Natural killer cell (primary cell): ENCODE results near the gene ZNF219. TPM values are rescaled to one million over a fixed set of nuclear protein-coding genes. Genes with fewer than 3 reads are reported as not detected.

Source experiments
- ATAC-seq, 3 donors: fragments of 150-1000 bp in 2 of 3; fragments of 200-7000 bp in 1 of 3; cut with Tn5 transposase; 1 replicate in 1 of 3; 2 replicates in 2 of 3; pipeline ENCODE4 v1.10.0; 2021; ENCODE audit warnings: mild to moderate bottlenecking in 2 of 3, moderate library complexity in 2 of 3
- DNase-seq, 2 donors: peaks; one replicate each; pipeline versions ENCODE4 v3.0.0 to v3.0.0-alpha.2; 2013 to 2021; ENCODE audit warnings: mixed read lengths in 1 of 2
- H3K27ac ChIP-seq: one replicate; pipeline ENCODE4 v1.5.1; 2013; ENCODE audit warnings: mild to moderate bottlenecking, low read length
- H3K27me3 ChIP-seq: one replicate; pipeline ENCODE4 v1.6.1; 2013; ENCODE audit warnings: low read length; ENCODE audit not compliant: control insufficient read depth, insufficient read depth
- H3K36me3 ChIP-seq: one replicate; pipeline ENCODE4 v1.6.1; 2013; ENCODE audit warnings: low read length; ENCODE audit not compliant: control insufficient read depth, insufficient read depth
- H3K4me1 ChIP-seq: one replicate; pipeline ENCODE4 v1.6.1; 2013; ENCODE audit warnings: low read length; ENCODE audit not compliant: control insufficient read depth, insufficient read depth
- H3K4me3 ChIP-seq: one replicate; pipeline ENCODE4 v1.5.1; 2013; ENCODE audit warnings: low read length
- H3K9me3 ChIP-seq: one replicate; pipeline ENCODE4 v1.6.1; 2013; ENCODE audit warnings: low read length; ENCODE audit not compliant: control insufficient read depth, insufficient read depth
- H3K27ac Mint-ChIP-seq, 2 donors: one replicate each; pipeline ENCODE4 v1.8.0; 2022; ENCODE audit warnings: mild to moderate bottlenecking in 2 of 2, mixed read lengths in 2 of 2, moderate library complexity in 1 of 2
- H3K27me3 Mint-ChIP-seq, 2 donors: one replicate each; pipeline ENCODE4 v1.8.0; 2022; ENCODE audit warnings: low read depth in 2 of 2, mixed read lengths in 2 of 2
- H3K36me3 Mint-ChIP-seq: one replicate; pipeline ENCODE4 v1.8.0; 2022; ENCODE audit warnings: mixed read lengths
- H3K4me1 Mint-ChIP-seq, 2 donors: one replicate each; pipeline ENCODE4 v1.8.0; 2022; ENCODE audit warnings: mixed read lengths in 2 of 2
- H3K4me3 Mint-ChIP-seq: one replicate; pipeline ENCODE4 v1.8.0; 2022; ENCODE audit warnings: mild to moderate bottlenecking, moderate library complexity, mixed read lengths
- H3K9me3 Mint-ChIP-seq, 2 donors: one replicate each; pipeline ENCODE4 v1.8.0; 2022; ENCODE audit warnings: mixed read lengths in 2 of 2
- CTCF ChIP-seq: fragments of 200-600 bp; IDR thresholded peaks from one replicate; pipeline ENCODE4 v1.8.0; 2022; ENCODE audit warnings: antibody characterized with exemption
- WGBS: methylation state at CpG from one replicate; pipeline ENCODE4 v1.1.7; 2013; ENCODE audit warnings: missing lambda C conversion rate; ENCODE audit not compliant: insufficient coverage; 5-methylcytosine and 5-hydroxymethylcytosine counted together
- intact Hi-C: fragments of 100-400 bp; cut with micrococcal nuclease; formaldehyde crosslinking; loops from one replicate; pipeline ENCODE4 v1.14.2; 2022
- total RNA-seq, 4 donors: library from RNA; stranded (reverse); fragments of 120-200 nt in 1 of 4; gene quantifications; one replicate each; pipeline versions ENCODE4 v1.2.3 to v1.2.4, GENCODE V29; 2013 to 2022

The ZNF219 gene
- total RNA-seq, result 1 to 10 TPM; 5.6 to 8.4 (median 7.7) TPM
- total RNA-seq (2013), result 1.6 TPM

GRCh38 chr14:21098076-21098891, at the start of gene ZNF219:
TSS of gene ZNF219 (minus strand) at chr14:21098655. CDS start at chr14:21093591, 5,064 bp downstream.
- Histone ChIP-seq H3K27me3 (no peaks in the 10 kb centered on the region), H3K9me3 (no peaks in the 10 kb centered on the region), H3K4me3 (peak within 1 kb of the TSS; percentile 43), H3K27ac (peak within 1 kb of the TSS; percentile 15), H3K36me3 (no peaks in the 10 kb centered on the region), H3K4me1 (peaks cover 20% of the 10 kb centered on the region)
- Mint-ChIP-seq H3K36me3 (no peaks in the 10 kb centered on the region), H3K27ac (peak within 1 kb of the TSS; percentile 76 to 88), H3K9me3 (no peaks in the 10 kb centered on the region), H3K27me3 (peaks cover 0 to 4% of the 10 kb centered on the region in 2 donors), H3K4me3 (peak within 1 kb of the TSS; percentile 92), H3K4me1 (peaks cover 17 to 20% of the 10 kb centered on the region in 2 donors)
- ATAC-seq, result peak; percentile 49 to 68 (median 60)
- no peak for TF ChIP-seq CTCF
- intact Hi-C loops, result no loop called here
- peak in 1 of 2 donors; percentile 54 for DNase-seq
- under 1% methylated on average over 71 of the region's 90 CpGs for WGBS

- ATAC-seq, result no peak
Measured at GRCh38 chr14:21145437-21145836, 47.0 kb upstream of the ZNF219 start.

GRCh38 chr14:21142357-21142756, 43.9 kb upstream of the ZNF219 start:
- WGBS, result 100% methylated on average over 1 of the region's 1 CpG
- Mint-ChIP-seq H3K4me1 (no peaks in the 10 kb centered on the region), H3K9me3 (peaks cover 3 to 13% of the 10 kb centered on the region in 2 donors), H3K27me3 (peaks cover 14 to 21% of the 10 kb centered on the region in 2 donors), H3K27ac (no peak overlapping the region), H3K36me3 (peaks cover 20% of the 10 kb centered on the region), H3K4me3 (no peak overlapping the region)
- no peak for TF ChIP-seq CTCF
- Histone ChIP-seq H3K27ac (no peak overlapping the region), H3K9me3 (peaks cover 2% of the 10 kb centered on the region), H3K27me3 (no peaks in the 10 kb centered on the region), H3K4me3 (no peak overlapping the region), H3K4me1 (no peaks in the 10 kb centered on the region), H3K36me3 (no peaks in the 10 kb centered on the region)
- no peak for DNase-seq
- intact Hi-C loops, result no loop called here
- ATAC-seq, result no peak

More at GRCh38 chr14:21145437-21145836, 47.0 kb upstream of the ZNF219 start:
- Mint-ChIP-seq H3K4me3 (no peak overlapping the region), H3K4me1 (no peaks in the 10 kb centered on the region), H3K36me3 (peaks cover 20% of the 10 kb centered on the region), H3K27me3 (peaks cover 13 to 21% of the 10 kb centered on the region in 2 donors), H3K9me3 (peaks cover 3 to 13% of the 10 kb centered on the region in 2 donors), H3K27ac (no peak overlapping the region)
- H3K27ac ChIP-seq, result no peak overlapping the region
- DNase-seq, result no peak
- no peaks in the 10 kb centered on the region for H3K36me3 ChIP-seq
- TF ChIP-seq CTCF, result no peak
- no peaks in the 10 kb centered on the region for H3K27me3 ChIP-seq
- no peaks in the 10 kb centered on the region for H3K4me1 ChIP-seq
- intact Hi-C loops, result no loop called here
- peaks cover 2% of the 10 kb centered on the region for H3K9me3 ChIP-seq
- H3K4me3 ChIP-seq, result no peak overlapping the region
